Neural progenitor cell (in vitro differentiated cells): ENCODE data around the gene MORN1. TPM values are rescaled to one million over a fixed set of nuclear protein-coding genes. Genes with fewer than 3 reads are reported as not detected.

Experiments
- DNase-seq: peaks from one replicate; pipeline ENCODE4 v3.0.0-alpha.2; 2016; ENCODE audit warnings: low spot score
- H2AFZ ChIP-seq: fragments of 200-600 bp; sonication (generic); replicated peaks from 2 replicates; pipeline ENCODE4 v1.6.1; 2016; ENCODE audit warnings: antibody characterized with exemption
- H3F3A ChIP-seq: fragments of 200-600 bp; sonication (generic); 2 replicates; pipeline ENCODE4 v1.6.1; 2016; ENCODE audit warnings: antibody characterized with exemption, low read depth
- H3K27ac ChIP-seq: fragments of 200-600 bp; sonication (generic); 2 replicates; pipeline ENCODE4 v1.5.1; 2016; ENCODE audit warnings: mild to moderate bottlenecking
- H3K27me3 ChIP-seq: fragments of 200-600 bp; sonication (generic); 2 replicates; pipeline ENCODE4 v1.6.1; 2016; ENCODE audit warnings: mild to moderate bottlenecking, moderate library complexity
- H3K36me3 ChIP-seq: fragments of 200-600 bp; sonication (generic); 2 replicates; pipeline ENCODE4 v1.5.1; 2016
- H3K4me1 ChIP-seq: fragments of 200-600 bp; sonication (generic); 2 replicates; pipeline ENCODE4 v1.6.1; 2016; ENCODE audit warnings: mixed run types
- H3K4me2 ChIP-seq: fragments of 200-600 bp; sonication (generic); 2 replicates; pipeline ENCODE4 v1.6.1; 2016
- H3K4me3 ChIP-seq: fragments of 200-600 bp; sonication (generic); 2 replicates; pipeline ENCODE4 v1.5.1; 2016
- H3K79me2 ChIP-seq: fragments of 200-600 bp; sonication (generic); 2 replicates; pipeline ENCODE4 v1.6.1; 2016; ENCODE audit warnings: low read depth
- H3K9ac ChIP-seq: fragments of 200-600 bp; sonication (generic); 2 replicates; pipeline ENCODE4 v1.6.1; 2016
- H3K9me3 ChIP-seq: fragments of 200-600 bp; sonication (generic); 2 replicates; pipeline ENCODE4 v1.5.1; 2016; ENCODE audit warnings: low read depth
- H4K20me1 ChIP-seq: fragments of 200-600 bp; sonication (generic); 2 replicates; pipeline ENCODE4 v1.6.1; 2016; ENCODE audit warnings: low read depth
- H3K27ac Mint-ChIP-seq: 3 replicates; pipeline ENCODE4 v1.8.0; 2021; ENCODE audit warnings: mixed read lengths
- H3K27me3 Mint-ChIP-seq: 2 replicates; pipeline ENCODE4 v1.8.0; 2022; ENCODE audit warnings: low read depth, mild to moderate bottlenecking, inconsistent platforms, moderate library complexity, mixed read lengths; ENCODE audit not compliant: insufficient read depth
- H3K36me3 Mint-ChIP-seq: 3 replicates; pipeline ENCODE4 v1.8.0; 2021; ENCODE audit warnings: mixed read lengths
- H3K4me1 Mint-ChIP-seq: 3 replicates; pipeline ENCODE4 v1.8.0; 2021; ENCODE audit warnings: mixed read lengths
- H3K4me3 Mint-ChIP-seq: 3 replicates; pipeline ENCODE4 v1.8.0; 2021; ENCODE audit warnings: mild to moderate bottlenecking, moderate library complexity, mixed read lengths
- H3K9me3 Mint-ChIP-seq: 3 replicates; pipeline ENCODE4 v1.8.0; 2020; ENCODE audit warnings: mixed read lengths
- CTCF ChIP-seq: fragments of 200-600 bp; sonication (generic); IDR thresholded peaks from 2 replicates; pipeline ENCODE4 v1.5.1; 2017; ENCODE audit warnings: antibody characterized with exemption, mild to moderate bottlenecking
- EZH2 ChIP-seq: fragments of 200-600 bp; sonication (generic); IDR thresholded peaks from 2 replicates; pipeline ENCODE4 v1.6.1; 2017; ENCODE audit warnings: antibody characterized with exemption, mild to moderate bottlenecking, moderate library complexity
- EZH2phosphoT487 ChIP-seq: fragments of 200-600 bp; sonication (generic); IDR thresholded peaks from 2 replicates; pipeline ENCODE4 v1.6.1; 2017; ENCODE audit warnings: antibody characterized with exemption
- total RNA-seq: library from RNA; depleted of rRNA; stranded (reverse); fragments of >200 nt; gene quantifications from 2 replicates; pipeline ENCODE4 v1.2.3, GENCODE V29; 2015; ENCODE audit warnings: low replicate concordance

MORN1 gene
- total RNA-seq, 1 donor from 2014 or later, result 7.0 TPM

- Mint-ChIP-seq H3K36me3 (peaks cover 7% of the 10 kb centered on the region), H3K27ac (no peak overlapping the region), H3K4me3 (no peak overlapping the region)
Measured at GRCh38 chr1:2386636-2387611, 4.4 kb downstream of the MORN1 start.

GRCh38 chr1:2385606-2386280 is 5.6 kb downstream of the MORN1 start:
- Histone ChIP-seq H3K4me2 (no peak overlapping the region), H3K4me3 (no peak overlapping the region), H3K9ac (no peak overlapping the region), H3K36me3 (no peaks in the 10 kb centered on the region), H3K79me2 (peaks cover 10% of the 10 kb centered on the region), H3K4me1 (peaks cover 3% of the 10 kb centered on the region), H4K20me1 (peaks cover 8% of the 10 kb centered on the region), H3K9me3 (no peaks in the 10 kb centered on the region), H3F3A (peaks cover 6% of the 10 kb centered on the region), H3K27me3 (no peaks in the 10 kb centered on the region), H2AFZ (no peak overlapping the region), H3K27ac (no peak overlapping the region)
- TF ChIP-seq CTCF (no peak), EZH2 (no peak), EZH2phosphoT487 (no peak)
- peaks cover 7% of the 10 kb centered on the region for H3K36me3 Mint-ChIP-seq
- H3K9me3 Mint-ChIP-seq, result no peaks in the 10 kb centered on the region
- H3K27ac Mint-ChIP-seq, result no peak overlapping the region
- DNase-seq, result no peak
- H3K27me3 Mint-ChIP-seq, result peaks cover 4% of the 10 kb centered on the region
- H3K4me1 Mint-ChIP-seq, result peaks cover 10% of the 10 kb centered on the region
- no peak overlapping the region for H3K4me3 Mint-ChIP-seq

More at GRCh38 chr1:2386636-2387611, 4.4 kb downstream of the MORN1 start:
- H3K4me1 Mint-ChIP-seq, result peaks cover 10% of the 10 kb centered on the region
- H3K9ac ChIP-seq, result no peak overlapping the region
- peaks cover 7% of the 10 kb centered on the region for H4K20me1 ChIP-seq
- no peak for TF ChIP-seq EZH2
- no peak for TF ChIP-seq CTCF
- H3K4me2 ChIP-seq, result no peak overlapping the region
- no peak for DNase-seq
- no peaks in the 10 kb centered on the region for H3K36me3 ChIP-seq
- H3F3A ChIP-seq, result peaks cover 10% of the 10 kb centered on the region
- H3K27me3 ChIP-seq, result no peaks in the 10 kb centered on the region
- H3K27me3 Mint-ChIP-seq, result peaks cover 4% of the 10 kb centered on the region
- H3K4me3 ChIP-seq, result no peak overlapping the region
- H3K79me2 ChIP-seq, result peaks cover 14% of the 10 kb centered on the region
- no peaks in the 10 kb centered on the region for H3K9me3 Mint-ChIP-seq
- H3K4me1 ChIP-seq, result peaks cover 3% of the 10 kb centered on the region
- no peaks in the 10 kb centered on the region for H3K9me3 ChIP-seq
- no peak overlapping the region for H3K27ac ChIP-seq
- no peak overlapping the region for H2AFZ ChIP-seq

GRCh38 chr1:2384941-2385481 is 6.3 kb downstream of the MORN1 start:
- Histone ChIP-seq H3K9me3 (no peaks in the 10 kb centered on the region), H4K20me1 (peaks cover 8% of the 10 kb centered on the region), H3F3A (peaks cover 6% of the 10 kb centered on the region), H3K4me3 (no peak overlapping the region), H3K9ac (no peak overlapping the region), H3K79me2 (peaks cover 2% of the 10 kb centered on the region), H3K27me3 (no peaks in the 10 kb centered on the region), H3K4me1 (no peaks in the 10 kb centered on the region), H3K4me2 (no peak overlapping the region), H2AFZ (no peak overlapping the region), H3K27ac (no peak overlapping the region), H3K36me3 (no peaks in the 10 kb centered on the region)
- no peaks in the 10 kb centered on the region for H3K9me3 Mint-ChIP-seq
- H3K27me3 Mint-ChIP-seq, result peaks cover 4% of the 10 kb centered on the region
- no peak overlapping the region for H3K27ac Mint-ChIP-seq
- no peak for DNase-seq
- peaks cover 6% of the 10 kb centered on the region for H3K4me1 Mint-ChIP-seq
- H3K36me3 Mint-ChIP-seq, result peaks cover 7% of the 10 kb centered on the region
- no peak overlapping the region for H3K4me3 Mint-ChIP-seq
- TF ChIP-seq EZH2 (no peak), EZH2phosphoT487 (no peak), CTCF (no peak)
